Esophagus muscularis mucosa (tissue), 4 donors: ENCODE measurements around the gene SIPA1L3.

Source experiments
- EP300 ChIP-seq: sonication (generic); formaldehyde crosslinking; IDR thresholded peaks from one replicate; pipeline ENCODE4 v1.6.1; 2017; ENCODE audit warnings: antibody characterized with exemption
- POLR2A ChIP-seq: fragments of 450-650 bp; IDR thresholded peaks from one replicate; pipeline ENCODE4 v1.6.1; 2017; ENCODE audit warnings: antibody characterized with exemption, moderate library complexity, mild to moderate bottlenecking, low read depth
- POLR2AphosphoS5 ChIP-seq, 2 donors: sonication (generic); formaldehyde crosslinking; IDR thresholded peaks; one replicate each; pipeline ENCODE4 v1.6.1; 2017; ENCODE audit warnings: antibody characterized with exemption in 2 of 2
- TF ChIP-seq, protein P1 (sequence below), 3 experiments: fragments of 200-600 bp in 2 of 3; fragments of 450-650 bp in 1 of 3; sonication (generic) in 2 of 3; IDR thresholded peaks; one replicate each; pipeline ENCODE4 v1.5.1; 2017 to 2019; ENCODE audit warnings: antibody characterized with exemption in 3 of 3, mild to moderate bottlenecking in 2 of 3, moderate library complexity in 1 of 3

DNA sequence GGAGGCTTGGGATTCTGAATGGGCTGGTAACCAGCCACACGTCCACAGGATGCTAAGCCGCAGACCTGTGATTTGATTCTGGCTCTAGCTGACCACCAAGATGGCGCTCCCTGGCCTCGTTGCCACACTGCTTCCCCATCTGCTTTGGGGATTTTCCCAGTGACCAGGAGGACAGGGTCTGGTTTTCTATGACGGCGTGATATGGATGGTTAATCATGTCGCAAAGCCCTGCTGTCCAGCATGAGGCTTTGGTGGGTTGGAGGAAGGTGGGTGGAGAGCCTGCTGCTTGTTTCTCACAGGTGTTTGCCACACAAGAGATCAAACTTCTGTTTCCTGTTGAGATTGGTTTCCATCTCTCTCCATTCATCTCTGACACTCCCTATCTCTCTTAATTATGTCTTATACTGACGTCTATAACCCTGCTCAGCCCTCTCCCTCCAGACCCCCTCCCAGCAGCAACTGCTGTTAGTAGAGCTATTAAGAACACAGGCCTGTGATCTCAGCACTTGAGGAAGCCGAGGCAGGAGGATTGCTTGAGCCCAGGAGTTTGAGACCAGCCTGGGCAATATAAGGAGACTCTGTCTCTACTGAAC is 102.7 kb downstream of the SIPA1L3 start:
- TF ChIP-seq, protein P1, sequence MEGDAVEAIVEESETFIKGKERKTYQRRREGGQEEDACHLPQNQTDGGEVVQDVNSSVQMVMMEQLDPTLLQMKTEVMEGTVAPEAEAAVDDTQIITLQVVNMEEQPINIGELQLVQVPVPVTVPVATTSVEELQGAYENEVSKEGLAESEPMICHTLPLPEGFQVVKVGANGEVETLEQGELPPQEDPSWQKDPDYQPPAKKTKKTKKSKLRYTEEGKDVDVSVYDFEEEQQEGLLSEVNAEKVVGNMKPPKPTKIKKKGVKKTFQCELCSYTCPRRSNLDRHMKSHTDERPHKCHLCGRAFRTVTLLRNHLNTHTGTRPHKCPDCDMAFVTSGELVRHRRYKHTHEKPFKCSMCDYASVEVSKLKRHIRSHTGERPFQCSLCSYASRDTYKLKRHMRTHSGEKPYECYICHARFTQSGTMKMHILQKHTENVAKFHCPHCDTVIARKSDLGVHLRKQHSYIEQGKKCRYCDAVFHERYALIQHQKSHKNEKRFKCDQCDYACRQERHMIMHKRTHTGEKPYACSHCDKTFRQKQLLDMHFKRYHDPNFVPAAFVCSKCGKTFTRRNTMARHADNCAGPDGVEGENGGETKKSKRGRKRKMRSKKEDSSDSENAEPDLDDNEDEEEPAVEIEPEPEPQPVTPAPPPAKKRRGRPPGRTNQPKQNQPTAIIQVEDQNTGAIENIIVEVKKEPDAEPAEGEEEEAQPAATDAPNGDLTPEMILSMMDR (IDR thresholded peaks at IDR 0.05): no peak
- TF ChIP-seq POLR2AphosphoS5 (IDR thresholded peaks at IDR 0.05) (no peak), EP300 (no peak), POLR2A (no peak)
